ENCODE data around the gene DDX54.

- TF ChIP-seq CTCF (IDR thresholded peaks at IDR 0.05) (no peak), ZFX (IDR thresholded peaks at IDR 0.05; ENCODE audit: borderline replicate concordance) (no peak)
Observed at GRCh38 chr12:113111247-113111646, 74.0 kb downstream of the DDX54 start.

All from 22Rv1 (cell line).